Keratinocyte (primary cell): Measurements from ENCODE around the gene ZBTB38. TPM values are rescaled to one million over a fixed set of nuclear protein-coding genes. Genes with fewer than 3 reads are reported as not detected.

Experiments
- DNase-seq: peaks from one replicate; pipeline ENCODE4 v3.0.0-alpha.2; 2011; ENCODE audit warnings: low read depth, missing footprints, low spot score
- FAIRE-seq: peaks from 2 replicates; lab custom pipeline; 2011; peaks lifted over from hg19 to GRCh38; lab: Jason Lieb, UNC
- H2AFZ ChIP-seq: 2 replicates; pipeline ENCODE4 v1.6.0; 2012; ENCODE audit warnings: low read length, control low read depth, inconsistent platforms; ENCODE audit not compliant: control insufficient read depth
- H3K27ac ChIP-seq: 2 replicates; pipeline ENCODE4 v1.5.1; 2011; ENCODE audit warnings: low read length; ENCODE audit not compliant: control insufficient read depth, insufficient read depth
- H3K27me3 ChIP-seq: 3 replicates; pipeline ENCODE4 v1.6.0; 2011; ENCODE audit warnings: low read length; ENCODE audit not compliant: control insufficient read depth, insufficient read depth; ENCODE audit errors: extremely low read depth
- H3K36me3 ChIP-seq, 2 experiments: 2 replicates in 1 of 2; 3 replicates in 1 of 2; pipeline ENCODE4 v1.5.1; 2011; ENCODE audit warnings: low read length in 2 of 2, mild to moderate bottlenecking in 1 of 2; ENCODE audit not compliant: control insufficient read depth in 2 of 2, insufficient read depth in 2 of 2; ENCODE audit errors: extremely low read depth in 1 of 2
- H3K4me1 ChIP-seq: 3 replicates; pipeline ENCODE4 v1.5.1; 2011; ENCODE audit warnings: low read length; ENCODE audit not compliant: control insufficient read depth, insufficient read depth; ENCODE audit errors: extremely low read depth
- H3K4me2 ChIP-seq: 3 replicates; pipeline ENCODE4 v1.6.0; 2011; ENCODE audit warnings: low read depth, low read length; ENCODE audit not compliant: control insufficient read depth, insufficient read depth; ENCODE audit errors: extremely low read depth
- H3K4me3 ChIP-seq, 3 experiments: fragments of 200-600 bp in 1 of 3; sonication (generic) in 1 of 3; 2 replicates in 2 of 3; 3 replicates in 1 of 3; pipeline ENCODE4 v1.5.1; 2011 to 2016; ENCODE audit warnings: low read length in 3 of 3, mild to moderate bottlenecking in 3 of 3, control low read depth in 2 of 3, inconsistent platforms in 1 of 3, low read depth in 1 of 3, mixed read lengths in 1 of 3, mixed run types in 1 of 3, moderate library complexity in 1 of 3; ENCODE audit not compliant: control insufficient read depth in 2 of 3, insufficient read depth in 2 of 3; ENCODE audit errors: extremely low read depth in 1 of 3
- H3K79me2 ChIP-seq: 2 replicates; pipeline ENCODE4 v1.6.0; 2012; ENCODE audit warnings: low read length; ENCODE audit not compliant: control insufficient read depth, insufficient read depth
- H3K9ac ChIP-seq: 3 replicates; pipeline ENCODE4 v1.6.0; 2011; ENCODE audit warnings: low read length; ENCODE audit not compliant: control insufficient read depth, insufficient read depth; ENCODE audit errors: extremely low read depth
- H3K9me1 ChIP-seq: 3 replicates; pipeline ENCODE4 v1.6.0; 2011; ENCODE audit warnings: low read length; ENCODE audit not compliant: control insufficient read depth, insufficient read depth; ENCODE audit errors: extremely low read depth
- H3K9me3 ChIP-seq: 2 replicates; pipeline ENCODE4 v1.5.1; 2012; ENCODE audit warnings: low read depth, low read length; ENCODE audit not compliant: control insufficient read depth
- H4K20me1 ChIP-seq: 3 replicates; pipeline ENCODE4 v1.6.0; 2011; ENCODE audit warnings: low read length; ENCODE audit not compliant: control insufficient read depth, insufficient read depth; ENCODE audit errors: extremely low read depth
- EZH2 ChIP-seq: IDR thresholded peaks from one replicate; pipeline ENCODE4 v1.6.1; 2012; ENCODE audit warnings: inconsistent platforms, mild to moderate bottlenecking, low read length, moderate library complexity
- dilution Hi-C: fragments of 300-500 bp; cut with MboI; formaldehyde crosslinking; loops from one replicate; pipeline ENCODE4 v1.7.0; 2020; ENCODE audit warnings: low sequenced_read_pairs; ENCODE audit not compliant: extremely low pct_ligation_motif_present
- polyA plus RNA-seq, 5 experiments: library from polyadenylated mRNA; depleted of rRNA in 3 of 5; stranded (reverse) in 3 of 5; stranded (forward) in 1 of 5; unstranded in 1 of 5; fragments of >200 nt; gene quantifications; 1 replicate in 1 of 5; 2 replicates in 3 of 5; 3 replicates in 1 of 5; pipeline versions ENCODE4 v1.2.1 to v1.2.3, GENCODE V29; 2011 to 2012; ENCODE audit warnings: missing spikeins in 2 of 5, low read depth in 1 of 5, low replicate concordance in 1 of 5
- TF ChIP-seq, protein P1 (sequence below), 3 experiments: IDR thresholded peaks in 1 of 3; conservative IDR thresholded peaks in 1 of 3; optimal IDR thresholded peaks in 1 of 3; 2 replicates in 2 of 3; 3 replicates in 1 of 3; pipeline versions ENCODE3 to v1.5.1; 2011; ENCODE audit warnings: low read length in 3 of 3, mild to moderate bottlenecking in 3 of 3, moderate library complexity in 2 of 3, control low read depth in 1 of 3, inconsistent platforms in 1 of 3; ENCODE audit not compliant: insufficient read depth in 2 of 3; ENCODE audit errors: extremely low read depth in 1 of 3

The ZBTB38 gene
- polyA plus RNA-seq, 1 donor (not counting 4 experiments of a cell fraction or from before 2014, with no cell fraction given): 34.9 TPM

DNA sequence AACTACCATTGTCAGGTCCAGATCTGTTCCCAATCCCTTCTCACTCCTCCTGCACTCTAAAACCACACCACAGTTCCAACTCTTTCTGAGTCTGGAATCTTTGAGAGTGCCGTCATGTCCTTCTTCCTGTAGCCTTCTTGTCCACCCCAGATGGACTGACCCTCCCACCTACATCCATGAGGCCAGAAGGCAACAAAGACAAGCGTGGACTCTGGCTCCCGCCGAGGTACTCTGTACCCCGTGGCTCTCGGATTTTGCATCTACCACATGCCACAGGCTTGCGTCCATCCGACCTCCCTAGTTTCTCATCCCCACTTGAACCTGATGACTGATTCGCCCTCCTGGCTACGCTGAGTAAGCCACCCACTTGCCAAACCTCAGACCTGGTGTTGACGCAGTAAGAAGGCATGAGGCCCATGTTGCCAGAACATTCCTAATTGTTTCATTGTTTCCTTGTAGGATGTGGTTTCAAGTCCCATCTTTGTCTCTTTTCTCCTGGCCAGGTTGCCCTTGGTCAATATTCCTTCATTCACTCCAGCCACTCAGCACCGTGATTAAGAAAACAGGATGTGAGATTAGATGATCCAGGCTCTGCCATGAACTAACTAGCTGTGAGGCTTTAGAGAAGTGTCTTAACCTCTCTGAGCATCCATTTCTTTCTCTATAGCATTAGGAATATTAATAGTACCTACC lies 1.1 kb upstream of the ZBTB38 start:
- peaks cover 2 to 3% of the 10 kb centered on the region in 2 experiments for H3K36me3 ChIP-seq
- no peaks in the 10 kb centered on the region for H3K27me3 ChIP-seq
- H3K79me2 ChIP-seq: no peaks in the 10 kb centered on the region
- H3K27ac ChIP-seq: peak overlapping the region; percentile 98
- H2AFZ ChIP-seq: peak overlapping the region; percentile 58
- no peak for TF ChIP-seq EZH2
- TF ChIP-seq, protein P1, sequence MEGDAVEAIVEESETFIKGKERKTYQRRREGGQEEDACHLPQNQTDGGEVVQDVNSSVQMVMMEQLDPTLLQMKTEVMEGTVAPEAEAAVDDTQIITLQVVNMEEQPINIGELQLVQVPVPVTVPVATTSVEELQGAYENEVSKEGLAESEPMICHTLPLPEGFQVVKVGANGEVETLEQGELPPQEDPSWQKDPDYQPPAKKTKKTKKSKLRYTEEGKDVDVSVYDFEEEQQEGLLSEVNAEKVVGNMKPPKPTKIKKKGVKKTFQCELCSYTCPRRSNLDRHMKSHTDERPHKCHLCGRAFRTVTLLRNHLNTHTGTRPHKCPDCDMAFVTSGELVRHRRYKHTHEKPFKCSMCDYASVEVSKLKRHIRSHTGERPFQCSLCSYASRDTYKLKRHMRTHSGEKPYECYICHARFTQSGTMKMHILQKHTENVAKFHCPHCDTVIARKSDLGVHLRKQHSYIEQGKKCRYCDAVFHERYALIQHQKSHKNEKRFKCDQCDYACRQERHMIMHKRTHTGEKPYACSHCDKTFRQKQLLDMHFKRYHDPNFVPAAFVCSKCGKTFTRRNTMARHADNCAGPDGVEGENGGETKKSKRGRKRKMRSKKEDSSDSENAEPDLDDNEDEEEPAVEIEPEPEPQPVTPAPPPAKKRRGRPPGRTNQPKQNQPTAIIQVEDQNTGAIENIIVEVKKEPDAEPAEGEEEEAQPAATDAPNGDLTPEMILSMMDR (optimal IDR thresholded peaks at IDR 0.05 in 1 of 3, IDR thresholded peaks at IDR 0.05 in 1 of 3, conservative IDR thresholded peaks at IDR 0.05 in 1 of 3; ENCODE audit: extremely low read depth in 1 of 3, insufficient read depth in 2 of 3, low read length in 3 of 3): no peak
- no peaks in the 10 kb centered on the region for H3K9me1 ChIP-seq
- peak; percentile 97 for DNase-seq
- H3K4me2 ChIP-seq: peak overlapping the region; percentile 76
- peaks cover 48% of the 10 kb centered on the region for H3K4me1 ChIP-seq
- dilution Hi-C loops: no loop called here
- no peaks in the 10 kb centered on the region for H3K9me3 ChIP-seq
- H3K4me3 ChIP-seq: peak overlapping the region in 2 of 3 experiments; percentile 18 to 30
- peak; percentile 97 for FAIRE-seq
- H3K9ac ChIP-seq: peak overlapping the region; percentile 81
- H4K20me1 ChIP-seq: no peaks in the 10 kb centered on the region

DNA sequence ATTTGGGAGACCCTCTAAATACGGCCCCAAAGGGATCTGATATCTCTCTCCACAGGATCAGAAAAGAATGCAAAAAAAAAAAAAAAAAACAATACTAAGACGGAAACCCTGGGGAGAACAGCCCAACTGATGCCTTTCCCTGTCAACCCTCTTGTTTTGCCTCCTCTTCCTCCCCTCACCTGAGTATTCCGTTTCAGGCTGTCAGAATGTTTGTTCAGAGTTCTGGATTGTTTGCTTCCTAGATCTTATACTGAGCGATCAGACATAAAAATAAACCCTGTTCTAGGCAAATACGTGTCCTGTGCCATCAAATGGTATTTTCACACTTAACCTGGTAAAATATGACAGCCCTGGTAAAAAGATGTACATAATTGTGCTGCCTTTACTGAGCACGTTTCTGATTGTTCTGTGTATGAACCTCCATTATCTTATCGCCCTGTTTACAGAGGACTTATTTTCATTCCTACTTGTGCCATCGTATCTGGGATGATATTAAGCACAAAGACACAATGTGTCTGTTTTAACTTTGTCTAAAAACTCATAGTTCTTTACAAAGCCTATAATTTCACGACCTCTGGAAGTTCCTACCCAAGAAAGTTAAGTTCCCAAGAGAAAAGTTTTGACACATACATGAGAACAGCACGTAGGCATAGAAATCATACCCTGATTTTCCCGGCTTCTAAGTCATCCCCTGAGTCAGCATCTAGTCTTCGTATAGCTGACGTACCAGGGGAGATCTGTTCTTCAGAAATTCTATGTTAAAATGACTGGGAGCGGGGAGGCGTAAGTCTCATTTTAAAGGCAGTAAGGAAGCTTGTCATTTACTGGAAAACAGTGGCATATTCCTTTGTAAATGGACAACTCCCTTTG lies 856 bp downstream of the ZBTB38 start:
- no peaks in the 10 kb centered on the region for H3K9me3 ChIP-seq
- peak overlapping the region; percentile 77 for H3K9ac ChIP-seq
- no peak overlapping the region for H2AFZ ChIP-seq
- H3K27ac ChIP-seq: peak overlapping the region; percentile 98
- no peaks in the 10 kb centered on the region for H3K27me3 ChIP-seq
- no peaks in the 10 kb centered on the region for H4K20me1 ChIP-seq
- no peak for FAIRE-seq
- peak overlapping the region; percentile 15 to 54 (median 28) for H3K4me3 ChIP-seq
- no peak for DNase-seq
- no peak for TF ChIP-seq EZH2
- TF ChIP-seq, protein P1 (optimal IDR thresholded peaks at IDR 0.05 in 1 of 3, IDR thresholded peaks at IDR 0.05 in 1 of 3, conservative IDR thresholded peaks at IDR 0.05 in 1 of 3; ENCODE audit: extremely low read depth in 1 of 3, insufficient read depth in 2 of 3, low read length in 3 of 3): no peak
- dilution Hi-C loops: no loop called here
- no peaks in the 10 kb centered on the region for H3K9me1 ChIP-seq
- H3K4me2 ChIP-seq: peak overlapping the region; percentile 67
- H3K79me2 ChIP-seq: no peaks in the 10 kb centered on the region
- peaks cover 2 to 3% of the 10 kb centered on the region in 2 experiments for H3K36me3 ChIP-seq
- H3K4me1 ChIP-seq: peaks cover 56% of the 10 kb centered on the region
